Right atrium auricular region (tissue), 2 donors: ENCODE measurements around the gene URGCP. TPM values are rescaled to one million over a fixed set of nuclear protein-coding genes. Genes with fewer than 3 reads are reported as not detected.

Experiments used
- DNase-seq: peaks from one replicate; pipeline ENCODE4 v3.0.0-alpha.2; 2019; ENCODE audit warnings: low spot score
- H3K27ac ChIP-seq, 2 donors: fragments of 200-600 bp; sonication (generic); 1 replicate in 1 of 2; 2 replicates in 1 of 2; pipeline ENCODE4 v1.5.1; 2016 to 2019
- H3K27me3 ChIP-seq, 2 donors: fragments of 200-600 bp; sonication (generic); one replicate each; pipeline versions ENCODE4 v1.5.1 to v1.6.0; 2017 to 2019
- H3K36me3 ChIP-seq: fragments of 200-600 bp; sonication (generic); one replicate; pipeline ENCODE4 v1.5.1; 2016
- H3K4me1 ChIP-seq, 2 donors: fragments of 200-600 bp; sonication (generic); one replicate each; pipeline versions ENCODE4 v1.5.1 to v1.6.0; 2017 to 2019
- H3K4me3 ChIP-seq, 2 donors: fragments of 200-600 bp; sonication (generic); 1 replicate in 1 of 2; 2 replicates in 1 of 2; pipeline ENCODE4 v1.5.1; 2017 to 2019; ENCODE audit warnings: mild to moderate bottlenecking in 1 of 2, moderate library complexity in 1 of 2
- H3K9me3 ChIP-seq, 2 donors: fragments of 200-600 bp; sonication (generic); one replicate each; pipeline ENCODE4 v1.5.1; 2019
- CTCF ChIP-seq, 2 donors: fragments of 200-600 bp; sonication (generic); IDR thresholded peaks; one replicate each; pipeline ENCODE4 v1.5.1; 2019; ENCODE audit warnings: antibody characterized with exemption in 2 of 2
- total RNA-seq, 2 donors: library from RNA; depleted of rRNA; stranded (reverse); fragments of >200 nt; gene quantifications; one replicate each; pipeline ENCODE4 v1.1.0, GENCODE V29; 2016

The URGCP gene
- total RNA-seq, 2 donors from 2014 or later, result 26.4 to 30.9 TPM

DNA sequence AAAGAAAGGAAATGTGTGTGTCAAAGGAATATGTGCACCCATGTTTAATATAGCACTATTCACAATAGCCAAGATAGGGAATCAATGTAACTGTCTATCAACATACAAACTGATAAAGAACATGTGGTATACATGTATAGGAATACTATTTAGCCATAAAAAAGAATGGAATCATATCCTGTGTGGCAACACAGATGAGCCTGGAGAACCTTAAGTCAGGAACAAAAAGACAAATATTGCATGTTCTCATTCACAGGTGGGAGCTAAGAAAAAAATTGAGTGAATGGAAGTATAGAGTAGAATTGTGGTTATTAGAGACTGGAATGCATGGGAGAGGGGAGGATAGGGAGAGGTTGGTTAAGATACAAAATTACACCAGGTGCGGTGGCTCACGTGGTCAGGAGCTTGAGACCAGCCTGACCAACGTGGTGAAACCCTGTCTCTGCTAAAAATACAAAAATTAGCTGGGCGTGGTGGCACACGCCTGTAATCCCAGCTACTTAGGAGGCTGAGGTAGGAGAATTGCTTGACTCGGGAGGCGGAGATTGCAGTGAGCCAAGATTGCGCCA is 10.5 kb downstream of the URGCP start:
- no peaks in the 10 kb centered on the region for H3K27me3 ChIP-seq
- no peak overlapping the region for H3K4me3 ChIP-seq
- H3K9me3 ChIP-seq, result no peaks in the 10 kb centered on the region
- DNase-seq, result no peak
- H3K4me1 ChIP-seq, result peaks cover 0 to 27% of the 10 kb centered on the region in 2 donors
- H3K36me3 ChIP-seq, result no peaks in the 10 kb centered on the region
- no peak for TF ChIP-seq CTCF (IDR thresholded peaks at IDR 0.05)
- H3K27ac ChIP-seq, result no peak overlapping the region

GRCh38 chr7:43891069-43891955 is 15.1 kb downstream of the URGCP start:
- no peak overlapping the region for H3K4me3 ChIP-seq
- H3K27ac ChIP-seq, result no peak overlapping the region
- peaks cover 0 to 28% of the 10 kb centered on the region in 2 donors for H3K4me1 ChIP-seq
- H3K9me3 ChIP-seq, result no peaks in the 10 kb centered on the region
- H3K36me3 ChIP-seq, result peaks cover 8% of the 10 kb centered on the region
- TF ChIP-seq CTCF (IDR thresholded peaks at IDR 0.05), result no peak
- no peak for DNase-seq
- no peaks in the 10 kb centered on the region for H3K27me3 ChIP-seq

GRCh38 chr7:43890468-43890867 is 15.9 kb downstream of the URGCP start:
- Histone ChIP-seq H3K4me3 (no peak overlapping the region), H3K4me1 (peaks cover 0 to 28% of the 10 kb centered on the region in 2 donors), H3K9me3 (no peaks in the 10 kb centered on the region), H3K36me3 (peaks cover 17% of the 10 kb centered on the region), H3K27ac (no peak overlapping the region), H3K27me3 (no peaks in the 10 kb centered on the region)
- no peak for DNase-seq
- TF ChIP-seq CTCF (IDR thresholded peaks at IDR 0.05), result no peak

DNA sequence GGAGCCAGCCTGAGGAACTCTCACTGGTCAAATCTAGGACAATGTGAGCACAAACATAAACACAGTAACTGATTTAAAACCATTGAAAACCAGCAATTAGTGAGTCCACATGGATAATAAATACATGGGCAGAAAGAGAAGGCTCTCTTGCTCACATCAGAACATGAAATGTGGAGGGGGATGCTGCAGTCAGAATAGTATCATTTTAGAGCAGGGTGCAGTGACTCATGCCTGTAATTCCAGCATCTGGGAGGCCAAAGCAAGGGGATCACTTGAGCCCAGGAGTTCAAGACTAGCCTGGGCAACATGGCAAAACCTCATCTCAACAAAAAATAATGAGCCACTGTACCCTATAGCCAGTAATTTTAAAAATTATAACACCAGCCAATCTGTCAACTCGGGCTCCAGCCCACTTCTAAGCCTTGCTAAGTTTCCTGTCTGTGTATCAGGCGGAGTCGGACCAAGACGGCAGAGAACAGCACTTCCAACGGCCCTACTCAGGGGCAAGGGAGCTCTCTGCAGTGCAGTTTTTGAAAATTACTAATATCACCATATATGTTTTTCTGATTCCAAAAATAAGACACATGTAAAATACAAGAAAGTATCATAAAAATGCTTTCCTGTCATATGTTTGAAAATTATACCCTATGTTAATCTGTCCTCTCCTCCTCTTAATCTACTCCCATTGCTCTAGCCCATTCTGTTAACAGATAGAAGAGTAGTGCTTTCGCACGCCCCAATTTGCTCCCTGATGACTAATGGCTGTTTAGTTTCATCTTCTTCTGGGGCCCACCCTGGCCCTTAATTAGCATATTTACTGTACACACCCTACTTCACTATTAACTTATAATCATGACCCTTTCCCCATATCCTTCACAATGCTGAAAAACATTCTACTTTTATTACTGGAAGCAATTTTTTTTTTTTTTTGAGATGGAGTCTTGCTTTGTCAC is 17.1 kb downstream of the URGCP start:
- no peak for DNase-seq
- Histone ChIP-seq H3K27me3 (no peaks in the 10 kb centered on the region), H3K9me3 (no peaks in the 10 kb centered on the region), H3K27ac (no peak overlapping the region), H3K4me1 (peaks cover 0 to 28% of the 10 kb centered on the region in 2 donors), H3K36me3 (peaks cover 27% of the 10 kb centered on the region), H3K4me3 (no peak overlapping the region)
- no peak for TF ChIP-seq CTCF (IDR thresholded peaks at IDR 0.05)

DNA sequence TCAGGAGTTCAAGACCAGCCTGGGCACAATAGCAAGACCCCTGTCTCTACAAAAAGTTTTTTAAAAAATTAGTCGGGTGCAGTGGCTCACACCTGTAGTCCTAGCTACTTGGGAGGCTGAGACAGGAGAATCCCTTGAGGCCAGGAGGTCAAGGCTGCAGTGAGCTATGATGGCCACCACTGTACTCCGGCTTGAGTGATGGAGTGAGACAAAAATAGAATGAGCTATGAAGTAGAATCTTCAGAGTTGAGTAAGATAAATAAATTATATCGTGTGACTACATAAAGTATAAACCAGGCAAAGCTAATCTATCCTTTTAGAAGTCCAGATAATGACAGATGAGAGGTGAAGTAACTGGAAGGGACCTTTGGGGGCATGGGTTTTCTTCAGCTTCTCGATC is 21.8 kb downstream of the URGCP start:
- DNase-seq, result no peak
- no peak overlapping the region for H3K27ac ChIP-seq
- TF ChIP-seq CTCF (IDR thresholded peaks at IDR 0.05), result no peak
- H3K4me1 ChIP-seq, result peaks cover 0 to 13% of the 10 kb centered on the region in 2 donors
- no peaks in the 10 kb centered on the region for H3K27me3 ChIP-seq
- peaks cover 55% of the 10 kb centered on the region for H3K36me3 ChIP-seq
- H3K4me3 ChIP-seq, result no peak overlapping the region
- H3K9me3 ChIP-seq, result no peaks in the 10 kb centered on the region
